GM18511 (cell line): ENCODE data around the gene ATF2.
"Not testable (repeated sequence)": the region's sequence is repeated elsewhere in the genome, so short reads cannot be mapped to it uniquely, and the experiment has no call there.

Source experiments
- ATAC-seq: cut with Tn5 transposase; IDR thresholded peaks from one replicate; pipeline ENCODE4 v1.9.1; 2021; ENCODE audit warnings: mild to moderate bottlenecking, moderate library complexity; ENCODE audit not compliant: unreplicated experiment

The ATF2 gene

GRCh38 chr2:175167076-175167791 is 769 bp downstream of the ATF2 start:
- peak; percentile 13 for ATAC-seq

- no peak for ATAC-seq
These were observed 1.7 kb downstream of the ATF2 start for GRCh38 chr2:175166216-175166824.

GRCh38 chr2:175164235-175164634 is 3.8 kb downstream of the ATF2 start:
- no peak for ATAC-seq

- ATAC-seq, result no peak
These were observed 9.1 kb downstream of the ATF2 start for GRCh38 chr2:175158894-175159293.

- ATAC-seq, result no peak
These were observed 11.5 kb downstream of the ATF2 start for GRCh38 chr2:175156534-175156933.

GRCh38 chr2:175154661-175155082 is 13.3 kb downstream of the ATF2 start:
- peak; percentile 85 for ATAC-seq

- peak; percentile 79 for ATAC-seq
These were observed 15.8 kb downstream of the ATF2 start for GRCh38 chr2:175152242-175152641.

GRCh38 chr2:175151791-175152190 is 16.2 kb downstream of the ATF2 start:
- ATAC-seq, result no peak

GRCh38 chr2:175147186-175147585 is 20.8 kb downstream of the ATF2 start:
- no peak for ATAC-seq

- ATAC-seq, result no peak
These were observed 24.3 kb downstream of the ATF2 start for GRCh38 chr2:175143678-175144077.

- ATAC-seq, result no peak
These were observed 24.8 kb downstream of the ATF2 start for GRCh38 chr2:175143191-175143590.

GRCh38 chr2:175140332-175140731 is 27.7 kb downstream of the ATF2 start:
- ATAC-seq, result no peak

- no peak for ATAC-seq
These were observed 30.2 kb downstream of the ATF2 start for GRCh38 chr2:175137793-175138192.

- peak; percentile 79 for ATAC-seq
These were observed 31.4 kb downstream of the ATF2 start for GRCh38 chr2:175136334-175137215.

GRCh38 chr2:175135862-175136261 is 32.1 kb downstream of the ATF2 start:
- ATAC-seq, result no peak

GRCh38 chr2:175135177-175135576 is 32.8 kb downstream of the ATF2 start:
- no peak for ATAC-seq

- ATAC-seq, result no peak
These were observed 36.8 kb downstream of the ATF2 start for GRCh38 chr2:175131252-175131651.

- ATAC-seq, result no peak
These were observed 41.3 kb downstream of the ATF2 start for GRCh38 chr2:175126661-175127060.

GRCh38 chr2:175123254-175123653 is 44.7 kb downstream of the ATF2 start:
- ATAC-seq, result no peak

GRCh38 chr2:175111200-175111657 is 56.8 kb downstream of the ATF2 start:
- ATAC-seq, result peak; percentile 82

GRCh38 chr2:175108091-175108490 is 59.9 kb downstream of the ATF2 start:
- not testable (repeated sequence) for ATAC-seq
